ENCODE measurements around the gene MYO5B.
"Not testable (repeated sequence)": the region's sequence is repeated elsewhere in the genome, so short reads cannot be mapped to it uniquely, and the experiment has no call there.

Gene MYO5B

DNA sequence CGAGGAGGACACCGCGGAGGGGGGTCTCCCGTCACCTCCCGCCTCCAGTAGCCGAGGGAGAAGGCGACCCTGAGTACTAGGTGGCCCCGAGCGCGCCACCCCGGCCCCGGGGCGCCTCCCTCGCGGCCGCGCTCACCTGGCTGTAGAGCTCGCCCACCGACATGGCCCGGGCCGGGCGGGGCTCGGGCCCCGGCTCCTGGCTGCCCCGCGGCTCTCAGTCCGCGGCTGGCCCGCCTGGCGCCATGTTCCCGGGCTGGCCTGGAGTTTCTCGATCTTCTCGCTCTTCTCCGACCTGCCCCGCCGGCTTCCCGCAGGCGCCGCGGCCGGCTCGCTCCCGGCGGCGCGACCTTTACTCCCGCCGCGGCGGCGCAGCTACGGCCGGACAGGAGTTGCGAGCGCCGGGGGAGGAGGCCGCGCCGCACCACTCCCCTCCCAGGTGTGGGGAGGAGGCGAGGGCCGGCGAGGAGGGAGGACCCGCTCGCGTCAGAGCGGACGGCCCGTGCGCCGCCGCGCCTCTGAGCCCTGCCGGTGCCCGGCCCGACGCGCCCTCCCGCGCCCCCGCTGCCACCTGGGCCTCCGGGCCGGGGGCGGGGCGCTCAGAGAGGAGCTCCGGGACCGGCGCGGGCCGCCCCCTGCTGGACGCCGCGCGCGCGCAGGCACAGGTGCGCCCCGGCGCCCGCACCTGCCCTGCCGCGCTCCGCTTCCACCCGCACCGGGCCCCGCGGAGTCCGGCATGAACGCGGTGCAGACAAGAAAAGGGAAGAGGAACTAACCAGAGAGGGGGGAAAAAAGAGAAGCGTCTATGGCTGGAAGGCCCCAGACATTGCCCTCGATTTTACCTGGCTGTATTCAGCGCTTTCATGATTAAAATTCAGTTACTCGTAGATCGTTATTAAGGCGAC, at the start of gene MYO5B:
Gene MYO5B (minus strand): TSS at position 517 of the 902 bp plus-strand sequence. CDS start 354 bp downstream, at position 163.
- peak; percentile 57 for DNase-seq

GRCh38 chr18:50241768-50242167, 46.8 kb upstream of the MYO5B start:
- not testable (repeated sequence) for DNase-seq

GRCh38 chr18:50240080-50240563, 45.2 kb upstream of the MYO5B start:
- DNase-seq = no peak

DNA sequence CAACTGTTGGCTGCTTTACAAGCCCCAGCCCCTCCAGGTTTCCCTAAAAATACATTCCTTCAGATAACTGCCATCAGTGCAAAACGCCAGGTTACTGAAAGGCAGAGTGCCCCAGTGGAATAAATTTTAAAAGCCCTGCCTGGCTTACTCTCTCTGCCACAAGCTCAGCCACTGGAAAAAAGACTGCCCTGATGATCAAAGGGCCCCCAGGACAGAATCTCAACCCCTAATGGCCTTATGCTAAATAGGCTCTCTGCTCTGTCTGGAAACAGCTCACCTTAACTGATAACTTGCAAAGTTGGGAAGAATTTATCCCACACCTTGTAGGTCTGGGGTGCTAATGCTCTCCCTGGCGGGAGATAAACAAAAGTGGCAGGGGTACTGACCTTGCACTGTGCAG, 37.5 kb upstream of the MYO5B start:
- DNase-seq = no peak

DNA sequence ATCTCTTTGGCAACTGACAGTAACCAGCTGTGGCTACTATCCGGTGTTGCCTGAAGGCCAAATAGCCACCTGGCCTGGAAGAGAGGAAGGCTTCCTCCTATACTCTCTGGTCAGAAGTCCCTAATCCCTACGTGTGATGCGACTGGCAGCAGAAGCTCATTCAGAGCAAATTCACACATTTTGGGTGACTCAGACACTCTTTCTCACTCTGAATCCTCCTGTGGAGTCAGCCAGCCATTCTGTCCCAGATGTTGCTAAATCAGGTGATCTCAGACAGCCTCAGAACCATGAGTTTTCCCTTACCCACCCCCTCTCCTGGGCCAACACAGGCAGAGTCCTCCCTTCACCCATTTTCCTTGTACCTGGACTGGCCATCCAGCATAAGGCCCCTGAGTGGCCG, 36.7 kb upstream of the MYO5B start:
- DNase-seq = no peak

GRCh38 chr18:50220249-50220648, 25.3 kb upstream of the MYO5B start:
- not testable (repeated sequence) for DNase-seq

DNA sequence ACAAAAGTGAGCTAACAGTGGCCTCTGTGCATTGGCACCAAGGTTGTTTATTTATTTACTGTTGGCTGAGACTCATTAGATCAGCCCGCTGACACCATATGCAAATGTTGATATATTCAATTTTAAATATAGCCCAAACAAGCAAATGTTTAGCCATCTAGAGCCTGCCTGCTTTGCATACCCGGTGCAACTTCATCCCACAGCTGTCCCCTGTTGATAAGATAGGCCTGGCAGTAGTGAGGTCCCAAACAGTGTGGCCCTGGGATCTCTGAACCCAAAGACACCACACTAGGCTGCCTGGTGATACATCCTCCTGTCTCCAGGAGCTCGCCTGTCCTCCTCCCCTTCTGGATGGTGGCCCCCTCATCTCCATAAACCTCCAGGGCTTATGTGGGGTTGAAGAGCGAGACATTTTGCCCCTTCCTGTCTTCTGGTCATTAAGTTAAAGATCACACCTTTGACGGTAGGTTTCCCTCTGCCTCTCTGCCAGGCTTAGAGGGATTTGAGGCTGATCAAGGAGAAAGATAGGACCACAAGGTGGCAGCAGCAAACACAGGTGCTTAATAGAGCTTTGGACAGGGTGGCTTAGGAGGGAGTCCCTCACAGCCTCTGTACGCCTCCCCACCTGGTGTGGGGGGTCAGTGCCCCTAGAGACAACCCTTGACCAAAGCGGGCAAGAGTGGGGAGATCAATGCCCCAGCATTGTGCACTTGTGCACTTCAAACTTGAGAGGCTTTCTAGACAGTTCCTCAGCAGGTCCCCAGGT, 23.7 kb upstream of the MYO5B start:
- no peak for DNase-seq

DNA sequence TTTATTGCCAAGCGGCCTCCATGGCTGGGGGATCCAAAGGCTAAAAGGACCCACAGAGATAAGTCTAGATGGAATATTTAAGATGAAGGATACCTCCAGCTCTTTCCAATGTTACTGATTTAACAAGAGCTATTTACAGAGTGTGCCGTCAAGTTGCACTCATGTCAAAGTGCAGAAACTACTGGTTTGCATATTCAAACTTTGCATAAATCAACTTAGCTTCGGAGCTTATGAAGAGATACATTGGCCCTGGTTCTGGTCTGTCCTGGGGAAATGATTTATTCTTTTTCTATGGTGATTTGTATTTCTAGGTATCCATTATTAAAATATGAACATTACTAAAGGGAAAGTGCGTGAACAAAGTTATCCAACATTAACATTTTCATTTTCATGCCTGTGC, 14.4 kb upstream of the MYO5B start:
- DNase-seq = no peak

DNA sequence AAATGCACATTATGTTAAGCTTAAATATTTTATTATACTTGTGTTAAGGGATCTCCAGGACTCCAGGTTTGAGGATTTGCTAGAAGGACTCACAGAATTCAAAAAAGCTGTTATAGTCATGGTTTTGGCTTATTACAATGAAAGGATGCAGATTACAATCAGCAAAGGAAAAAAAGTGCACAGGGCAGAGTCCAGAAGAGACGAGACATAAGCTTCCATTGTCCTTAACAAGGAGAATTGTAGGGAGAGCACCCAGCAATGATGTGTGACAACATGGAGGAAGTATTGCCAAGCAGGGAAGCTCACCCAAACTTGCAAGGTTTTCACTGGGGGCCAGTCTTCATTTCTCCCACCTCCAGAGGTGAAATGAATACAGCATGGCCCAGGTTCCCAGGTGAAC, 12.8 kb upstream of the MYO5B start:
- DNase-seq = no peak

GRCh38 chr18:50203801-50204604, 9.1 kb upstream of the MYO5B start:
- peak; percentile 65 for DNase-seq

GRCh38 chr18:50201476-50202018, 6.6 kb upstream of the MYO5B start:
- DNase-seq = no peak

GRCh38 chr18:50199921-50200320, 5.0 kb upstream of the MYO5B start:
- peak; percentile 50 for DNase-seq

GRCh38 chr18:50199346-50199855, 4.5 kb upstream of the MYO5B start:
- no peak for DNase-seq

- DNase-seq = no peak
Measured at GRCh38 chr18:50196261-50196660, 1.3 kb upstream of the MYO5B start.

- no peak for DNase-seq
Measured at GRCh38 chr18:50195689-50196088, 742 bp upstream of the MYO5B start.

- no peak for DNase-seq
Measured at GRCh38 chr18:50193796-50194630, 934 bp downstream of the MYO5B start.

DNA sequence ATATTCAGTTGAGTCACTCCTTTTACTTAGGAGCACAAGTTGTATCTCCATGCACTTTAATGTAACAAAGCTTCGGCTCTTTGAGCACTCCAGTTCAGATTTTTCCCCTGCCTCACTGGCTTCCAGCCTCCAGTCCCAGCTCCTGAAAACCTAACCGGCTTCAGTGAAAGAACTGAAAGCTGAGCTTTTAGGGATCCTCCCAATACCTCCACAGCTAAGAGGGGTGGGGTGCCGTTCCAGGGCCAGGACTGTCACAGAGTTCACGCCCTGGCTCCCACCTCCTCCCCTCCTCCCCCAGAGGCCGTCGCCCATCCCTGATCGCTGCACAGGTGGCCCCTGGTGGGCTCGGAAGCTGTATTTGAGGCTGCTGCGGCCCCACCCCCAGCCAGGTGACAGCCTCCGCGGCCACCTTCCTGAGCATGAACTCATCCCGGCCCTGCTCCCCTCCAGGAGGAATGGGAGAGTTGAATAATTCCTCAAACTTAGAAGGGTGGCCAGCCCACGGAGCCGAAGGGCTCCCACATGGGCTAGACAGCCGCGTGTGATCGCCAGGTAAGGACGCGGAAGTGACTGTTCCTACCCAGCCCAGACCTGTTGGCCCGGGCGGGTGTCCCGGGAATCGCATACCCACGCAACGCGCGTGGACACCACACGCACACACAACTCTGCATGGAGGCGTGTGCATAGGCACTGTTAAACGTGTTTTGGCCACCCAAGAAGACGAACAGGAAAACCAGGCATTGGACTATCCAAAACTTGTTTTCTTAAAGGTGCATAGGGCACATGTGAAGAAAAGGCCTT, 1.8 kb downstream of the MYO5B start:
- DNase-seq = no peak

DNA sequence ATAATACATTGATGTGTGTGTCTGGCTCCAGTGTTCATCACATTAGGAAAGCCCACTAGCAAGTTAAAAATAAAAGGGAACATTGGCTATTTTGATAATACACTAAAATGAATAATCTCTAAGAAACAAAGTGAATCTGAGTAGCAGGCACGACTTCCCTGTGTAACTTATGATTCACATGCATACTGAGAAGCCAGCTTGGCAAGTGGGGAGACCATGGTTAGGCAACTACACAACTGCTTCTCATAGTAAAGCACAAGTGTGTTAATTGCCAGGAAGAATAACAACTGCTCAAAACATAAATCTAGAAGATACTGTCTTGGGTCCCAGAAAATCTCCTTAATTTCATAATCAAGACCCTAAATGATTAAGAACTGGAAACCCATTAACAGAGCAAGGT, 4.0 kb downstream of the MYO5B start:
- DNase-seq = no peak

- no peak for DNase-seq
Measured at GRCh38 chr18:50190236-50190635, 4.7 kb downstream of the MYO5B start.

DNA sequence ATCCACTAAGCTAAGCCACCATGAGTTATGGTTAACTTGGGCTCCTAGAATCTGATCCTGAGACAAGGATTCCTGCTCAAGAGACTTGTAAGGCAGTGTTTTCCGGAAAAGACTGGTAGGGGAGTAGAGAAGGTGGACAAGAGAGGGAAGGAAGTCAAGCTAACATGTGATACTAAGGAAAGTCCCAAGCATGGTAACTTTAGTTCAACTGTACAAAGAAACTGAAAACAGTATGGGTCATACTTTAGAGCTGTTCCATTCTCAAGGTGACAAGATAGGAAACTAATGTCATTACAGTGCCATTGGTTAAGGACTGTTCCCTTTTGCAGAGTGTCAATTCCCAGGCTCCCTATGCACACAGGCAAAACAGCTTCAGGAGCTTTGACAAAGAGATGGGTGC, 5.8 kb downstream of the MYO5B start:
- DNase-seq = no peak

GRCh38 chr18:50188652-50189051, 6.3 kb downstream of the MYO5B start:
- no peak for DNase-seq
